ENCODE results near the gene AQP3. TPM values are rescaled to one million over a fixed set of nuclear protein-coding genes. Genes with fewer than 3 reads are reported as not detected.

The AQP3 gene
- total and polyA plus RNA-seq, 2 of the 13 experiments (the other 11 are each of a cell fraction or from before 2014, with no cell fraction given): 1.4 to 5.5 TPM

DNA sequence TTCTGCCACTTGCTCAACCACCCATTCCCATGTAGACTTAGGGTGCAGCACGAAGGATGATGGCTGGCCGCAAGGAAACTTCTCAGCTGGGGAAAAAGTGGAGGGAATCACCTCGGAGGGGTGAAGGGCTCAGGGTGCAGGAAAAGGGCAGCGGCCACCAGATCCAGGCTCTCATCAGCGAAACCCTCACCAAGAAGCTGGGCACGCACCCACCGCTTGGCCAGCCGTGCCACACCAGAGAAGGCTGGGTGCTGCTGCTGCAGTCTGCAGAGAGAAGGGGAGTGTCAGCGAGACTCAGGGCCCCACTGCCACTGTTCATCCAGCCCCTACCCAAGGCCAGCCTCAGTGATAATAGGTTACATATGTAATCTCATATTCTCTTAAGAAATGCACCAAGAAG lies 17.7 kb upstream of the AQP3 start:
- POLR2A ChIA-PET: no interaction called here
- no peak overlapping the region for H3K9ac ChIP-seq (ENCODE audit: insufficient read depth, low read depth, low read length)
- 95% methylated on average over 7 of the region's 9 CpGs for whole genome bisulfite sequencing (ENCODE audit: low lambda C conversion rate)
- H3K27ac ChIP-seq (ENCODE audit: extremely low read length, insufficient read depth, low read length): no peak overlapping the region
- no peak for DNase-seq (ENCODE audit: low spot score)
- in situ Hi-C loops (cut with HindIII; ENCODE audit: extremely low pct_ligation_motif_present, low pct_unique_long_range_greater_than_20kb) (loop anchor here (10.0 kb wide), 2 partner anchors 90 to 170 kb away; partner anchors contain the start of gene NFX1), intact Hi-C loops (cut with micrococcal nuclease; ENCODE audit: unreplicated experiment) (loop anchor here (5.0 kb wide), 1 partner anchor 48 kb away; no protein-coding TSS in a partner anchor)
- TF ChIP-seq, protein P1, sequence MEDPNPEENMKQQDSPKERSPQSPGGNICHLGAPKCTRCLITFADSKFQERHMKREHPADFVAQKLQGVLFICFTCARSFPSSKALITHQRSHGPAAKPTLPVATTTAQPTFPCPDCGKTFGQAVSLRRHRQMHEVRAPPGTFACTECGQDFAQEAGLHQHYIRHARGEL (CRISPR knock-in tag; IDR thresholded peaks at IDR 0.05): no peak
- no peak for TF ChIP-seq ZFX (CRISPR knock-in tag; IDR thresholded peaks at IDR 0.05; ENCODE audit: low read depth)
- TF ChIP-seq ZNF672 (CRISPR knock-in tag; IDR thresholded peaks at IDR 0.05): no peak
- TF ChIP-seq ZFP41 (CRISPR knock-in tag; IDR thresholded peaks at IDR 0.05; ENCODE audit: borderline replicate concordance): no peak
- no peak for TF ChIP-seq ZIK1 (CRISPR knock-in tag; IDR thresholded peaks at IDR 0.05; ENCODE audit: borderline replicate concordance, low read depth)
- TF ChIP-seq, protein P2, sequence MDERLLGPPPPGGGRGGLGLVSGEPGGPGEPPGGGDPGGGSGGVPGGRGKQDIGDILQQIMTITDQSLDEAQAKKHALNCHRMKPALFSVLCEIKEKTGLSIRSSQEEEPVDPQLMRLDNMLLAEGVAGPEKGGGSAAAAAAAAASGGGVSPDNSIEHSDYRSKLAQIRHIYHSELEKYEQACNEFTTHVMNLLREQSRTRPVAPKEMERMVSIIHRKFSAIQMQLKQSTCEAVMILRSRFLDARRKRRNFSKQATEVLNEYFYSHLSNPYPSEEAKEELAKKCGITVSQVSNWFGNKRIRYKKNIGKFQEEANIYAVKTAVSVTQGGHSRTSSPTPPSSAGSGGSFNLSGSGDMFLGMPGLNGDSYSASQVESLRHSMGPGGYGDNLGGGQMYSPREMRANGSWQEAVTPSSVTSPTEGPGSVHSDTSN (CRISPR knock-in tag; IDR thresholded peaks at IDR 0.05): no peak
- no peak for TF ChIP-seq NBN (conservative IDR thresholded peaks at IDR 0.05)
- no peak for TF ChIP-seq ZNF772 (CRISPR knock-in tag; IDR thresholded peaks at IDR 0.05)
- FAIRE-seq: no peak
- H3K79me2 ChIP-seq (ENCODE audit: insufficient read depth, low read length): no peaks in the 10 kb centered on the region
- H4K20me1 ChIP-seq (ENCODE audit: insufficient read depth, low read length): no peaks in the 10 kb centered on the region
- no peak overlapping the region for H3K4me2 ChIP-seq (ENCODE audit: low read depth, low read length)
- no peaks in the 10 kb centered on the region for H3K9me3 ChIP-seq (ENCODE audit: low read length)
- CTCF ChIA-PET (ENCODE audit: low intra/inter-chr PET ratio, low total read pairs): interaction anchor here (0.7 to 2.3 kb wide), 3 partner anchors 46 to 90 kb away, joined by 3 to 31 read pairs (median 11); no protein-coding TSS in a partner anchor
- no peak overlapping the region for H2AFZ ChIP-seq (ENCODE audit: low read length)
- peaks cover 52 to 85% of the 10 kb centered on the region in 2 experiments for H3K36me3 ChIP-seq (replicated peaks in 1 of 2; ENCODE audit: control insufficient read depth in 1 of 2, insufficient read depth in 2 of 2, low read length in 2 of 2)
- H3K27me3 ChIP-seq (ENCODE audit: control insufficient read depth in 1 of 2, insufficient read depth in 2 of 2, low read length in 2 of 2): no peaks in the 10 kb centered on the region
- no TSS peak for BruUV-seq (replicated peaks)
- H3K4me3 ChIP-seq (replicated peaks in 1 of 3; ENCODE audit: insufficient read depth in 1 of 3, low read depth in 2 of 3, low read length in 3 of 3): no peak overlapping the region
- peaks cover 8% of the 10 kb centered on the region for H3K4me1 ChIP-seq (ENCODE audit: insufficient read depth, low read length)
- ATAC-seq: no peak

All from HepG2 (cell line).